Activated naive CD8-positive, alpha-beta T cell treated with anti-CD3 and anti-CD28 coated beads, Interleukin-2, amount 10 ng/mL, durations not matched to agents 7 days and 5 days (primary cell): ENCODE measurements around the gene PPIL1. TPM values are rescaled to one million over a fixed set of nuclear protein-coding genes. Genes with fewer than 3 reads are reported as not detected.

Source experiments
- ATAC-seq: fragments of 150-1000 bp; cut with Tn5 transposase; one replicate; pipeline ENCODE4 v1.10.0; 2021; ENCODE audit warnings: low read depth, moderate library complexity
- POLR2A ChIA-PET: fragments of 350-600 bp; sonication (Branson Sonifier 250); formaldehyde crosslinking; loops from one replicate; lab custom pipeline; 2021; ENCODE audit warnings: antibody characterized with exemption; lab: Charles Lee
- DNase-seq: peaks from one replicate; pipeline ENCODE4 v3.0.0; 2021
- H3K27ac Mint-ChIP-seq: one replicate; pipeline ENCODE4 v1.8.0; 2022; ENCODE audit warnings: mild to moderate bottlenecking, mixed read lengths
- H3K27me3 Mint-ChIP-seq: one replicate; pipeline ENCODE4 v1.8.0; 2022; ENCODE audit warnings: mild to moderate bottlenecking, moderate library complexity, mixed read lengths
- H3K36me3 Mint-ChIP-seq: one replicate; pipeline ENCODE4 v1.8.0; 2021; ENCODE audit warnings: mild to moderate bottlenecking, mixed read lengths
- H3K4me1 Mint-ChIP-seq: one replicate; pipeline ENCODE4 v1.8.0; 2021; ENCODE audit warnings: mixed read lengths
- H3K4me3 Mint-ChIP-seq: one replicate; pipeline ENCODE4 v1.8.0; 2022; ENCODE audit warnings: mild to moderate bottlenecking, moderate library complexity, mixed read lengths
- H3K9me3 Mint-ChIP-seq: one replicate; pipeline ENCODE4 v1.8.0; 2021; ENCODE audit warnings: mixed read lengths
- total RNA-seq, 2 experiments: library from RNA; stranded (reverse); gene quantifications; one replicate each; pipeline ENCODE4 v1.2.3, GENCODE V29; 2021

The PPIL1 gene
- total RNA-seq, 2 experiments from 2014 or later = 18.5 to 19.9 TPM

DNA sequence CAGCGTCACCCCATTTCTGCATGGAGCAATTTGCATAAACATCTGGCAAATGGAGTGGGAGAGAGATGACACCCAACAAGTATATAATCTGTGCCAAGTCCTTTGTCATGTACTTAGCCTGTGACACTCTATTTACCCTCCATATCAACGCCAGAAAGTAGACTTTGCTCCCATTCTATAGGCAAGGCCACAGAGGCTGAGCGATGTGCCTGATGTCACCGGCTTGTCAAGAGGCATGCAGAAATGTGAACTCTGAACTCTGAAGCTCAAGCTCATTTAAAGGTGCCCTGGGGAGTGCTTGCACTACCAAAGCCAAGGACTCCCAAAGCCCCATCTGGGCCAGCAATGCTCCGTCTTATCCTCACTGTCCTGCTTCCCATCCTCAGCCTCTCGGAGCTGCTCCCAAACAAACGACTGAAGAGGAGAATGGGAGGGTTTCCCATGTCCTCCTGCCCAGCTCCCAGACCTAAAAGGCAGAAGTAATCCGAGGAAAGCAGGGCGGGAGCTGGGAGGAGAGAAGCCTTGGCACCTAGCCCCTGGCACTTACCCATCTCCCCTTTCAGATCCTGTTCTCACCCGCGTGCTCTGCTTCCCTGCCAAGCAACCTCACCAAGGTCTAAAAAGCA lies 44.6 kb downstream of the PPIL1 start:
- no peaks in the 10 kb centered on the region for H3K9me3 Mint-ChIP-seq
- peaks cover 4% of the 10 kb centered on the region for H3K4me1 Mint-ChIP-seq
- no peak overlapping the region for H3K4me3 Mint-ChIP-seq
- no peak for DNase-seq
- no peak overlapping the region for H3K27ac Mint-ChIP-seq
- ATAC-seq = no peak
- H3K36me3 Mint-ChIP-seq = no peaks in the 10 kb centered on the region
- POLR2A ChIA-PET = no interaction called here
- peaks cover 9% of the 10 kb centered on the region for H3K27me3 Mint-ChIP-seq

GRCh38 chr6:36827261-36828079 lies 47.1 kb downstream of the PPIL1 start:
- DNase-seq = no peak
- Mint-ChIP-seq H3K4me1 (peaks cover 4% of the 10 kb centered on the region), H3K27me3 (peaks cover 7% of the 10 kb centered on the region), H3K9me3 (no peaks in the 10 kb centered on the region), H3K4me3 (peak overlapping the region; percentile 44), H3K27ac (peak overlapping the region; percentile 27), H3K36me3 (no peaks in the 10 kb centered on the region)
- ATAC-seq = peak; percentile 85
- POLR2A ChIA-PET = interaction anchor here (1.2 kb wide), 1 partner anchor 20 kb away, joined by 3 read pairs; no protein-coding TSS in a partner anchor

- POLR2A ChIA-PET = no interaction called here
- Mint-ChIP-seq H3K36me3 (no peaks in the 10 kb centered on the region), H3K27me3 (peaks cover 7% of the 10 kb centered on the region), H3K9me3 (no peaks in the 10 kb centered on the region), H3K4me3 (no peak overlapping the region), H3K4me1 (peaks cover 11% of the 10 kb centered on the region), H3K27ac (peak overlapping the region; percentile 27)
- ATAC-seq = no peak
- DNase-seq = no peak
Measured at GRCh38 chr6:36826520-36827227, 47.9 kb downstream of the PPIL1 start.

DNA sequence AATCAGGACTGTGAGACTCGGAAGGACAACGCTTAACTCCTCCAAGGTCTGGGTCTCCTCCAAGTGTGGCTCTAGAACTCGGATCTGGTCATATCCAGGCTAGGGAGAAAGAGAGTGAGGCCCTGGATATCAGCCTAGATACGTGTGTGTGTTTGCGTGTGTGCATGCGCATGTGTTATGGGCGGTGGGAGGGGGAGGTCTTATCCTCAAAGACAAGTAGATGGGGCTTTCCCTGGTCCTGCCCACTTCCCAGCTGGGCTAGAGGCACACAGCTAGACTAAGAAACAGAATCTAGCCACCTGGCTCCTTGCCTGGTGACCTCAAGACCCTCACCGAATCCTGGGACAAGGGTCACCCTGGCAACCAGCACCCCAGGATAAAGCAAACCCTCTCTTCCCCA lies 48.6 kb downstream of the PPIL1 start:
- H3K27ac Mint-ChIP-seq = no peak overlapping the region
- H3K9me3 Mint-ChIP-seq = no peaks in the 10 kb centered on the region
- no peak for DNase-seq
- no peak overlapping the region for H3K4me3 Mint-ChIP-seq
- ATAC-seq = no peak
- H3K4me1 Mint-ChIP-seq = peaks cover 18% of the 10 kb centered on the region
- POLR2A ChIA-PET = no interaction called here
- peaks cover 7% of the 10 kb centered on the region for H3K27me3 Mint-ChIP-seq
- H3K36me3 Mint-ChIP-seq = no peaks in the 10 kb centered on the region

DNA sequence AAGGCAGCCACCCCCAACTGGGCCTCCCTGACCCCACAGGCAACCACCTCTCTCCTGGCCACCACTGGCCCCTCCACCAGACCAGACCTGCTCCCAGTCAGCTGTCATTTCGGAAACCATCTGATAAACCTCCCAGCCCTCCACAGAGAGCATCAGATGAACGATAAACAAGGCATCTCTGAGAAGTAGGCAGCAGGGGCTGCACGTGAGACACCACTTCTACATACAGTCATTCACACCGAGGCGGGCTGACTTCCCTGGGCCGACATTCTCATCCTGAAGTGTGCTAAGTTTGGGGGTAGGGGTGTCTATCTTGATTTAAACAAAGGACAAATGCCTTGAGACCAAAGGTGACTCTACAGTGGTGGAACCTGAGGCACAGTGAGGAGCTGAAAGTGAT lies 49.2 kb downstream of the PPIL1 start:
- ATAC-seq (no peak), DNase-seq (no peak)
- Mint-ChIP-seq H3K4me1 (peaks cover 21% of the 10 kb centered on the region), H3K36me3 (no peaks in the 10 kb centered on the region), H3K4me3 (no peak overlapping the region), H3K9me3 (no peaks in the 10 kb centered on the region), H3K27ac (peak overlapping the region; percentile 7), H3K27me3 (peaks cover 7% of the 10 kb centered on the region)
- POLR2A ChIA-PET = no interaction called here

GRCh38 chr6:36824253-36824652 lies 50.4 kb downstream of the PPIL1 start:
- Mint-ChIP-seq H3K27ac (no peak overlapping the region), H3K4me3 (no peak overlapping the region), H3K36me3 (no peaks in the 10 kb centered on the region), H3K4me1 (peaks cover 21% of the 10 kb centered on the region), H3K27me3 (peaks cover 7% of the 10 kb centered on the region), H3K9me3 (no peaks in the 10 kb centered on the region)
- DNase-seq = no peak
- ATAC-seq = no peak
- POLR2A ChIA-PET = no interaction called here

GRCh38 chr6:36823421-36824096 lies 51.0 kb downstream of the PPIL1 start:
- no peak overlapping the region for H3K4me3 Mint-ChIP-seq
- H3K27ac Mint-ChIP-seq = no peak overlapping the region
- ATAC-seq (no peak), DNase-seq (no peak)
- H3K9me3 Mint-ChIP-seq = no peaks in the 10 kb centered on the region
- H3K4me1 Mint-ChIP-seq = peaks cover 21% of the 10 kb centered on the region
- H3K27me3 Mint-ChIP-seq = peaks cover 5% of the 10 kb centered on the region
- POLR2A ChIA-PET = no interaction called here
- no peaks in the 10 kb centered on the region for H3K36me3 Mint-ChIP-seq

DNA sequence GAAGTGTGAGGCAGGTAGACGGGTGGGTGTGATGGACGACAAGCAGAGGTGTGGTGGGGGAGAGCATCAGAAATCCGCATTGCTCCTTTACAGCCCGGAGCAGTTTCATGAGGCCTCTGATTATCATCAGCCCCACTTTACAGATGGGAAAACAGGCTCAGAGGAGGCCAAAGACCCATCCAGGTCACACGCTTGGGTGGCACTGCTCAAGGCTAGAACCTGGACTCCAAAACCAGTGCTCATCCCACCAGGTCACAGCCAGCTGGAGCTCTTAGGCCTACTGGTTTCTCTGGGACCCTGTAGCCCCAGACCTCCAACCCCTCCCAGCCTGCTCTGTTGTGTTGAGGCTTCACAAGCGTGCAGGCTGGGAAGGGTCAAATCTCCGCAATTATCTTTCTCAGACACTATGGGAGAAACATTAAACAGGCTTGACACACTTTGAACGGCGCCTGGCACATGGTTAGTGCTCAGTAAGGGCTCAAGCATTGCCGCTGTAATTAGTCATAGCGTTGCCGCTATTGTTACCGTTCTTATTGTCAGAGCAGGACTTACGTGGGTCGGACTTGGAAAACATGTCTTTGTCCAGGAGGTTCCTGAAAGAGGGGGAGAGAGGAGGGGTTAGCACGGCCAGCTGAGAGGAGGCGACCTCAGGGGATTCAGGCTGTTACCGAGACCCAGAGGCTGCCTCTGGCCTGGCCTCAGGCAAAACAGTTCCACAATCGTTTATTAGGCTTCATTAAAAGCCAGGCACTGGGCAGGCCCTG lies 51.9 kb downstream of the PPIL1 start:
- Mint-ChIP-seq H3K9me3 (no peaks in the 10 kb centered on the region), H3K27ac (no peak overlapping the region), H3K4me1 (peaks cover 21% of the 10 kb centered on the region), H3K36me3 (no peaks in the 10 kb centered on the region), H3K27me3 (peaks cover 7% of the 10 kb centered on the region), H3K4me3 (no peak overlapping the region)
- POLR2A ChIA-PET = no interaction called here
- DNase-seq (no peak), ATAC-seq (no peak)

- ATAC-seq (peak; percentile 83), DNase-seq (no peak)
- Mint-ChIP-seq H3K9me3 (no peaks in the 10 kb centered on the region), H3K4me3 (no peak overlapping the region), H3K4me1 (peaks cover 17% of the 10 kb centered on the region), H3K27me3 (peaks cover 10% of the 10 kb centered on the region), H3K36me3 (no peaks in the 10 kb centered on the region), H3K27ac (no peak overlapping the region)
- POLR2A ChIA-PET = no interaction called here
Measured at GRCh38 chr6:36821581-36822335, 52.8 kb downstream of the PPIL1 start.

- Mint-ChIP-seq H3K36me3 (no peaks in the 10 kb centered on the region), H3K4me3 (no peak overlapping the region), H3K4me1 (peaks cover 17% of the 10 kb centered on the region), H3K27me3 (peaks cover 12% of the 10 kb centered on the region), H3K27ac (peak overlapping the region; percentile 2), H3K9me3 (no peaks in the 10 kb centered on the region)
- POLR2A ChIA-PET = no interaction called here
- no peak for DNase-seq
- ATAC-seq = no peak
Measured at GRCh38 chr6:36820700-36821580, 53.7 kb downstream of the PPIL1 start.

GRCh38 chr6:36818756-36819155 lies 55.8 kb downstream of the PPIL1 start:
- Mint-ChIP-seq H3K27ac (no peak overlapping the region), H3K9me3 (no peaks in the 10 kb centered on the region), H3K36me3 (no peaks in the 10 kb centered on the region), H3K4me3 (no peak overlapping the region), H3K27me3 (peaks cover 22% of the 10 kb centered on the region), H3K4me1 (peaks cover 17% of the 10 kb centered on the region)
- ATAC-seq = no peak
- POLR2A ChIA-PET = no interaction called here
- no peak for DNase-seq
